Gastroesophageal sphincter (tissue), 3 donors: Measurements from ENCODE around the gene CYB5B.

Experiments used
- POLR2A ChIP-seq, 2 donors: fragments of 450-650 bp; IDR thresholded peaks; one replicate each; pipeline ENCODE4 v1.6.1; 2017; ENCODE audit warnings: antibody characterized with exemption in 2 of 2, mild to moderate bottlenecking in 2 of 2, moderate library complexity in 1 of 2
- TF ChIP-seq, protein P1 (sequence below), 4 experiments: fragments of 200-600 bp in 2 of 4; fragments of 450-650 bp in 2 of 4; sonication (generic) in 1 of 4; IDR thresholded peaks; one replicate each; pipeline ENCODE4 v1.5.1; 2017 to 2019; ENCODE audit warnings: antibody characterized with exemption in 4 of 4, mild to moderate bottlenecking in 2 of 4, moderate library complexity in 2 of 4

DNA sequence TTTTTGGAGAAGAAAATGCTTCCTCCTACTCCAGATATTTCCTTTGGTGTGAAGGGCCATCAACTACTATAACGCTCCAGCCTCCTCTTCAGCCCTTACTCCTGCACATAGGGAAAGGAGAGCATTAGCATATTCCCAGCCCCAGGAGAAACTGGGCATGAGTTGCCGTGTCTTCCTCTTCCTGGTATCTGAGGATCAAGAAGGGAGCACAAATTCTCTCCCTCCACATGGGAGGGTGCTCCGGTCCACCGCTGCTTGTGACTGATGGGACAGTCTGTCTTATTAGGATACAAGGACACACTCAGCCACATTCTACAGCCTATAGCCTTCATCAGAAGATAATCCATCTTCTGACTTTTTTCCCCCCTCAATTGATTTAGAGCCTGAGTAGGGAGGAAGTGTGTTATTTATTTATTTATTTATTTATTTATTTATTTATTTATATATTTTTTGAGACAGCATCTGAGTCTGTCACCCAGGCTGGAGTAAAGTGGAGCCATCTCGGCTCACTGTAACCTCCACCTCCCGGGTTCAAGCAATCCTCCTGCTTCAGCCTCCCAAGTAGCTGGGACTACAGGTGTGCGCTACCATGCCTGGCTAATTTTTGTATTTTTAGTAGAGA is 16.6 kb upstream of the CYB5B start:
- no peak for TF ChIP-seq POLR2A (IDR thresholded peaks at IDR 0.05)
- TF ChIP-seq, protein P1, sequence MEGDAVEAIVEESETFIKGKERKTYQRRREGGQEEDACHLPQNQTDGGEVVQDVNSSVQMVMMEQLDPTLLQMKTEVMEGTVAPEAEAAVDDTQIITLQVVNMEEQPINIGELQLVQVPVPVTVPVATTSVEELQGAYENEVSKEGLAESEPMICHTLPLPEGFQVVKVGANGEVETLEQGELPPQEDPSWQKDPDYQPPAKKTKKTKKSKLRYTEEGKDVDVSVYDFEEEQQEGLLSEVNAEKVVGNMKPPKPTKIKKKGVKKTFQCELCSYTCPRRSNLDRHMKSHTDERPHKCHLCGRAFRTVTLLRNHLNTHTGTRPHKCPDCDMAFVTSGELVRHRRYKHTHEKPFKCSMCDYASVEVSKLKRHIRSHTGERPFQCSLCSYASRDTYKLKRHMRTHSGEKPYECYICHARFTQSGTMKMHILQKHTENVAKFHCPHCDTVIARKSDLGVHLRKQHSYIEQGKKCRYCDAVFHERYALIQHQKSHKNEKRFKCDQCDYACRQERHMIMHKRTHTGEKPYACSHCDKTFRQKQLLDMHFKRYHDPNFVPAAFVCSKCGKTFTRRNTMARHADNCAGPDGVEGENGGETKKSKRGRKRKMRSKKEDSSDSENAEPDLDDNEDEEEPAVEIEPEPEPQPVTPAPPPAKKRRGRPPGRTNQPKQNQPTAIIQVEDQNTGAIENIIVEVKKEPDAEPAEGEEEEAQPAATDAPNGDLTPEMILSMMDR (IDR thresholded peaks at IDR 0.05), result no peak
